ENCODE measurements around the gene GAGE10. TPM values are rescaled to one million over a fixed set of nuclear protein-coding genes. Genes with fewer than 3 reads are reported as not detected.
"Not testable (repeated sequence)": the region's sequence is repeated elsewhere in the genome, so short reads cannot be mapped to it uniquely, and the experiment has no call there.

Gene GAGE10
- total RNA-seq, 2 experiments from 2014 or later = not detected

GRCh38 chrX:49331841-49332240 is 28.4 kb downstream of the GAGE10 start:
- POLR2A ChIA-PET; DNase-seq; H3K9me3 Mint-ChIP-seq; CTCF ChIA-PET; H3K36me3 Mint-ChIP-seq (ENCODE audit: low read depth); H3K4me3 Mint-ChIP-seq; ATAC-seq; intact Hi-C loops (cut with micrococcal nuclease); H3K4me1 Mint-ChIP-seq (ENCODE audit: low read depth); H3K27ac Mint-ChIP-seq; H3K27me3 Mint-ChIP-seq: not testable (repeated sequence)

GRCh38 chrX:49341449-49341848 is 38.0 kb downstream of the GAGE10 start:
- not testable (repeated sequence) for H3K27me3 Mint-ChIP-seq, H3K9me3 Mint-ChIP-seq

GRCh38 chrX:49344496-49345175 is 41.2 kb downstream of the GAGE10 start:
- CTCF ChIA-PET; H3K27ac Mint-ChIP-seq; H3K4me3 Mint-ChIP-seq; ATAC-seq; H3K27me3 Mint-ChIP-seq; POLR2A ChIA-PET; H3K9me3 Mint-ChIP-seq; intact Hi-C loops (cut with micrococcal nuclease); H3K36me3 Mint-ChIP-seq (ENCODE audit: low read depth); H3K4me1 Mint-ChIP-seq (ENCODE audit: low read depth); DNase-seq: not testable (repeated sequence)

More at GRCh38 chrX:49341449-49341848, 38.0 kb downstream of the GAGE10 start:
- ATAC-seq; H3K4me3 Mint-ChIP-seq; CTCF ChIA-PET; intact Hi-C loops (cut with micrococcal nuclease); H3K27ac Mint-ChIP-seq; POLR2A ChIA-PET; H3K36me3 Mint-ChIP-seq (ENCODE audit: low read depth); DNase-seq; H3K4me1 Mint-ChIP-seq (ENCODE audit: low read depth): not testable (repeated sequence)

- DNase-seq; H3K27me3 Mint-ChIP-seq; intact Hi-C loops (cut with micrococcal nuclease); POLR2A ChIA-PET; H3K4me1 Mint-ChIP-seq (ENCODE audit: low read depth); CTCF ChIA-PET; ATAC-seq; H3K36me3 Mint-ChIP-seq (ENCODE audit: low read depth); H3K4me3 Mint-ChIP-seq; H3K27ac Mint-ChIP-seq; H3K9me3 Mint-ChIP-seq: not testable (repeated sequence)
These were observed 42.0 kb downstream of the GAGE10 start for GRCh38 chrX:49345402-49345801.

- ATAC-seq; POLR2A ChIA-PET; H3K27ac Mint-ChIP-seq; DNase-seq; H3K36me3 Mint-ChIP-seq (ENCODE audit: low read depth); H3K9me3 Mint-ChIP-seq; intact Hi-C loops (cut with micrococcal nuclease); H3K4me3 Mint-ChIP-seq; H3K27me3 Mint-ChIP-seq; H3K4me1 Mint-ChIP-seq (ENCODE audit: low read depth); CTCF ChIA-PET: not testable (repeated sequence)
These were observed 42.7 kb downstream of the GAGE10 start for GRCh38 chrX:49346150-49346549.

Other genes with a start within 250 kb of the GAGE10 start
- 1 to 10 TPM; 3.5 to 3.7 TPM for gene CCDC120, start 244.6 kb upstream of the GAGE10 start, total RNA-seq
- 10 to 100 TPM; 10.8 to 12.4 TPM for gene PRAF2, start 229.6 kb upstream of the GAGE10 start, total RNA-seq
- 10 to 100 TPM; 16.9 to 19.6 TPM for gene WDR45, start 223.8 kb upstream of the GAGE10 start, total RNA-seq
- gene GPKOW, start 179.9 kb upstream of the GAGE10 start, total RNA-seq = 10 to 100 TPM; 18.5 to 19.0 TPM
- under 1 TPM; 0.54 to 0.87 TPM for gene MAGIX, start 140.9 kb upstream of the GAGE10 start, total RNA-seq
- gene PLP2, start 131.7 kb upstream of the GAGE10 start, total RNA-seq = 100 to 1,000 TPM; 130 to 136 TPM
- 10 to 100 TPM; 25.9 TPM for gene PRICKLE3, start 117.3 kb upstream of the GAGE10 start, total RNA-seq
- 10 to 100 TPM; 10.2 to 11.4 TPM for gene SYP, start 103.5 kb upstream of the GAGE10 start, total RNA-seq
- 1 to 10 TPM in 1 of 2 experiments, under 1 TPM in 1; 0.90 to 1.1 TPM for gene CACNA1F, start 70.3 kb upstream of the GAGE10 start, total RNA-seq
- 10 to 100 TPM; 27.4 to 29.9 TPM for gene CCDC22, start 68.2 kb upstream of the GAGE10 start, total RNA-seq
- 10 to 100 TPM; 22.3 to 23.5 TPM for gene FOXP3, start 38.9 kb upstream of the GAGE10 start, total RNA-seq
- 1 to 10 TPM; 4.8 to 5.4 TPM for gene PPP1R3F, start 33.9 kb upstream of the GAGE10 start, total RNA-seq
- not detected for gene GAGE12J, start 18.4 kb downstream of the GAGE10 start, total RNA-seq
- gene GAGE13, start 27.9 kb downstream of the GAGE10 start, total RNA-seq = not detected
- not detected for gene GAGE12C, start 228.5 kb downstream of the GAGE10 start, total RNA-seq
- gene GAGE12D, start 238.1 kb downstream of the GAGE10 start, total RNA-seq = not detected
- gene GAGE12E, start 247.6 kb downstream of the GAGE10 start, total RNA-seq = not detected